GM18517 (cell line): ENCODE results near the gene CDK5.

Experiments
- ATAC-seq: cut with Tn5 transposase; IDR thresholded peaks from one replicate; pipeline ENCODE4 v1.9.1; 2021; ENCODE audit warnings: mild to moderate bottlenecking, moderate library complexity; ENCODE audit not compliant: unreplicated experiment

Gene CDK5

DNA sequence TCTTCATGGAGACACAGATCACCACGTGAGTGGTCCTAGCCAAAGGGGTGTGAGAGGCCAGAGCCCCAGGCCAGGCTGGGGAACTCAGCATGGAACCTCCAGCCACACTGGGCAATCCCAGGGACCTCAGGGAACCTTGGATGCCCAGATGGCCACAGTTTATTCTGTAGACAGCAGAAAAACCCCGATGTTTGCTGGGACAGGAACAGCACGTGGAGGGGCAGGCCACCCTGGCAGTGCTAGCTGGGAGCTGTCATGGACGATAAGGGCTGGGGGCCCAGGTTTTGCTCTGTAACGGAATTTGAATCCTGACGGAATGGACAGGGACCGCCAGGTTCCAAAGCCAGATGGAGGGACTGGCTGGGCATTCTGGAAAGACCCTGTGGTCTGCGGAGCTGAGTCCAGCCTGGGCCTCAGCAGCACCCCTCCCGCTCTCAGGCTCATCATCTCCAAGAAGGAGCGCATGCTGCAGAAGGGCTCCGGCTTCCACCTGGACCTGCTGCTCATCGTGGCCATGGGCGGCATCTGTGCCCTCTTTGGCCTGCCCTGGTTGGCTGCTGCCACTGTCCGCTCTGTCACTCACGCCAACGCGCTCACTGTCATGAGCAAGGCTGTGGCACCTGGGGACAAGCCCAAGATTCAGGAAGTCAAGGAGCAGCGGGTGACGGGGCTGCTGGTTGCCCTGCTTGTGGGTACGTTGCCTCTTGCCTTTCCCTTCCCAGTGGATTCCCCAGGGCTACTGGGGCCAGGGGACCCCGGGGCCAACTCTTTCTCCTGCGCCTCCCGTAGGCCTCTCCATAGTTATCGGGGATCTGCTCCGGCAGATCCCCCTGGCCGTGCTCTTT is 17.3 kb upstream of the CDK5 start:
- ATAC-seq = no peak

DNA sequence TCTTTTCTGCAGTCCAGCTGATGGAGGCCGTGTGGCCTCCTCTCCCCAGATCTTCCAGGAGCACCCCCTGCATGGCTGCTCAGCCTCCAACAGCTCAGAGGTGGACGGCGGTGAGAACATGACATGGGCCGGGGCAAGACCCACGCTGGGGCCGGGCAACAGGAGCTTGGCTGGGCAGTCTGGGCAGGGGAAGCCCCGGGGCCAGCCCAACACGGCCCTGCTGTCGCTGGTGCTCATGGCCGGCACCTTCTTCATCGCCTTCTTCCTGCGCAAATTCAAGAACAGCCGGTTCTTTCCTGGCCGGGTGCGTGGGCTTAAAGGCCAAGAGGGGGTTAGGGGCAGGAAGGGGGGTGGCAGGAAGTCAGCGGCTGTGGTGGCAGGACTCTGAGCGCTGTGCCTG is 16.3 kb upstream of the CDK5 start:
- ATAC-seq = no peak

DNA sequence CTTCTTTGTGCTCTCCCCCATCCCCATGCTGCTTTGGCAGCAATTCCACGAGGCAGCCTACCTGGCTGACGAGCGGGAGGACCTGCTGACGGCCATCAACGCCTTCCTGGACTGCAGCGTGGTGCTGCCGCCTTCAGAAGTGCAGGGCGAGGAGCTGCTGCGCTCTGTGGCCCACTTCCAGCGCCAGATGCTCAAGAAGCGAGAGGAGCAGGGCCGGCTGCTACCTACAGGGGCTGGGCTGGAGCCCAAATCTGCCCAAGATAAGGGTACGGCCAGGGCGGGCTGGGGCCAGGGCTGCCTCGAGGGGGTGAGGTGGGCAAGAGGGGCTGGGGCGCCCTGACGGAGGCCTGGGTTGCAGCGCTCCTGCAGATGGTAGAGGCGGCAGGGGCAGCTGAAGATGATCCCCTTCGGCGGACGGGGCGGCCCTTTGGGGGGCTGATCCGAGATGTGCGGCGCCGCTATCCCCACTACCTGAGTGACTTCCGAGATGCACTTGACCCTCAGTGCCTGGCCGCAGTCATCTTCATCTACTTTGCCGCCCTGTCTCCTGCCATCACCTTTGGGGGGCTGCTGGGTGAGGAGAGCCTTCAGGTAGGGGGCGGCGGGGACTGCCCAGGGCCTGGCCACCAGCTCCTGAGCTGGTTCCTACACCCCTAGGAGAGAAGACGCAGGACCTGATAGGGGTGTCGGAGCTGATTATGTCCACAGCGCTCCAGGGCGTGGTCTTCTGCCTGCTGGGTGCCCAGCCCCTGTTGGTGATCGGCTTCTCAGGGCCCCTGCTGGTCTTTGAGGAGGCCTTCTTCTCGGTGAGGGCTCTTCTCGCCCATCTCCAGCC is 13.6 kb upstream of the CDK5 start:
- no peak for ATAC-seq

DNA sequence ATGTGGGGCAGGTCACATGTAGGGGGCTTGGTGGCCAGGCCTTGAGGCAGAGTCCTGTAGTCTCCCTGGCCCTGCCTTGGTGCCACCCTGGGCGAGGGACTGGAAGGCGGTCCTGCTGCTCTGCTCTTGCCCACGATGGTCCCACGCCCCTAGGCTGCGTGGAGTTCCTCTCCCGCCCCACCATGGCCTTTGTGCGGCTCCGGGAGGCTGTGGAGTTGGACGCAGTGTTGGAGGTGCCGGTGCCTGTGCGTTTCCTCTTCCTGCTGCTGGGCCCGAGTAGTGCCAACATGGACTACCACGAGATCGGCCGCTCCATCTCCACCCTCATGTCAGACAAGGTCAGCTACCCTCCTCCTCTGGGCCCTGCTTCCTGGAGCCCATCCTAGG is 12.9 kb upstream of the CDK5 start:
- no peak for ATAC-seq

DNA sequence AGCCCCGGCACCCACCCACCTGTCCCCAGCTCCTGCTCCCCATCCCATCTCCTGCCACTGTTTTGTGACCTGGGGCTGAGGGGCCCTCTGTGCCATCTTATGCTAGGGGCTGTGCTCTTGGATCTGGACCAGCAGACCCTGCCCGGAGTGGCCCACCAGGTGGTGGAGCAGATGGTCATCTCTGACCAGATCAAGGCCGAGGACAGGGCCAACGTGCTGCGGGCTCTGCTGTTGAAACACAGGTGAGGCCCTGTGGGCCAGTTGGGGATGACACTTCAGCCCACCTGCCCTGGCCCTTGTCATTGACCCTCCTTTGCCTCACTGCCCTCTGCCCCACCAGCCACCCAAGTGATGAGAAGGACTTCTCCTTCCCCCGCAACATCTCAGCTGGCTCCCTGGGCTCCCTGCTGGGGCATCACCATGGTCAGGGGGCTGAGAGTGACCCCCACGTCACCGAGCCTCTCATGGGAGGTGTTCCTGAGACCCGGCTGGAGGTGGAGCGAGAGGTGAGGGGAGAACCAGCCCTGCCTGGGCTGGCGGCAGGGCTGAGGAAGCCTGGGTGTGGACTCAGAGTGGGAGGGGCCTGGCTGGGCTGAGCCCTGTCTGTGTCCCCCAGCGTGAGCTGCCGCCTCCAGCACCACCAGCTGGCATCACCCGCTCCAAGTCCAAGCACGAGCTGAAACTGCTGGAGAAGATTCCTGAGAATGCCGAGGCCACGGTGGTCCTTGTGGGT is 12.3 kb upstream of the CDK5 start:
- no peak for ATAC-seq

DNA sequence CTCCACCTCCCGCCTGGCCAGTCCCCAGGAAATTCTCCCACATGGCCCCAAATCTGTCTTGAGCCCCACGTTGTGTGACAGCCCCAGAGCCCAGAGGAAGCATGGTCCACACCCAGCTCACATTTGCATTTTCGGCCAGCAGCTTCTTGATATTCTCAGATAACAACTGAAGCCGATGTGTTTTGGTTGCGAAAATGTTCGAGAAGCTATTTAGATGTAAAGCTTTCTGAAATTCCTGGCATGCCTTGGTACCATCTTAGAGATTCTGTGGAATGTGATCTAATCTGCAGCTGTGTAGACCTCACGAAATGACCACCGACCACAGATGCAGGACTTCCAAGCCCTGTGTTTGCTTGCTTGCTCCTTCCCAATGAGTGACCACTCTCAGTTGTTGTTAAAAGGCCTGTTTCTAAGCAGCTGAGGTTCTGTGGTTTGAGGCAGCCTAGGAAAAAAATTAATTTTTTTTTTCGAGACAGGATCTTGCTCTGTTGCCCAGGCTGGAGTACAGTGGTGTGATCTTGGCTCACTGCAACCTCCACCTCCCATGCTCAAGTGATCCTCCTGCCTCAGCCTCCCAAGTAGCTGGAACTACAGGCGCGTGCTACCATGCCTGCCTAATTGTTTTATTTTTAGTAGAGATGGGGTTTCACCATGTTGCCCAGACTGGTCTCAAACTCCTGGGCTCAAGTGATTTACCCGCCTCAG is 10.5 kb upstream of the CDK5 start:
- ATAC-seq = no peak

DNA sequence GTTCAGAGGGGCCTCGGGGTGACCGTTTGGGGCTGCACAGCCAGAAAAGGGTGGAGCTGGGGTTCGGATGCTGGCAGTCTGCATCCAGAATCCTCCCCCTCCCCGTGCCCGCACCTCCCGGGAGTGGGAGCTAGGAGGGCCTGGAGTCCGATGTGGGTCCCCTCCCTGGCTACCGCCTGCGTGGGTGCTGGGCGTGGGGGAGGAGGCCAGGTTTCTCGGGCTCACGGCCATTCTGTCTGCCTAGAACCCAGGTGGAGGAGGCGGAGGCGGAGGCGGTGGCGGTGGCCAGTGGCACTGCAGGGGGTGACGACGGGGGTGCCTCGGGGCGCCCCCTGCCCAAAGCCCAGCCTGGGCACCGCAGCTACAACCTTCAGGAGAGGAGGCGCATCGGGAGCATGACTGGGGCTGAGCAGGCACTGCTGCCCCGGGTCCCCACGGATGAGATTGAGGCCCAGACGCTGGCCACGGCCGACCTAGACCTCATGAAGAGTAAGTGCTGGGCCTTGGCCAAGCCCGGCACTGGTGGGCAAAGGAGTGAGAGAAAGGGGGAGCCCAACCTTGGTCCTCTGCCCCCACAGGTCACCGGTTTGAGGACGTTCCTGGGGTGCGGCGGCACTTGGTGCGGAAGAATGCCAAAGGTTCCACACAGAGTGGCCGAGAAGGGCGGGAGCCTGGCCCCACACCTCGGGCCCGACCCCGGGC is 8.7 kb upstream of the CDK5 start:
- ATAC-seq = no peak

DNA sequence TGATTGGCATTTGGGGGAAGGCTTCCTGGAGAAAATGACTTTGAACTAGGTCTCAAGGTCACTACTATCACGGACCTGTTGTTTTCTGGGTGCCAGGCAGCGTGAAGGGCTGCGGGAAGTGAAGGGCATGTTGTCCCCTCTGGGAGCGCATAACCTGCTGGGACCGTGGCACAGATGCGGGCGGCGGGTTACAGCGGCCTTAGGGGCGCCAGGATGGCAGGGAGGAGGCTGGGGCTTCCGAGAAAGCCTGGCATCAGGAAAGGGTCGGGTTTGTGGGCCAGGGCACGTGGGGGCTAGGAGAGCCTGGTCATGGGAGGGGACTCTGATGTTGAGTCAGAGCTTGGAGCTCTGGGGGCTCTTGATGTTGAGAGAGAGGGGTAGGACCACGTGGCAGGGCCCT is 7.8 kb upstream of the CDK5 start:
- no peak for ATAC-seq

DNA sequence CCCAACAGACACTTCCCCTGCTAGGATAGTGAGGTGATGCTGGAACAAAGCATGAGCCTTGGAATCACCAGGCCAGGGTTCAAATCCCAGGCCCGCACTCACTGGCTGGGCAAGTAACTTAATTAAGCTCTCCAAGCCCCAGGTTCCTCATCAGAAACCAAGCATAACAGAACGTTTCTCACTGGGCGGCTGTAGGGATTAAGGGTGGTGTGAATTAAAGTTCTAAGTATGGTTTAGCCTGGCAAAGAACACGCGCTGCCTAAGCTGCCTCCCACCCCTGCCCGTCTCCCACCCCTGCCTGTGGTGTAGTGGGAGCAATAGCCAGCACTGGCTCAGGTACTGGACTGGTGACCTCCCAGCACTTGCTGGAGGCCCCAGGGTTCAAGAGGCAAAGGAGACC is 7.3 kb upstream of the CDK5 start:
- no peak for ATAC-seq

DNA sequence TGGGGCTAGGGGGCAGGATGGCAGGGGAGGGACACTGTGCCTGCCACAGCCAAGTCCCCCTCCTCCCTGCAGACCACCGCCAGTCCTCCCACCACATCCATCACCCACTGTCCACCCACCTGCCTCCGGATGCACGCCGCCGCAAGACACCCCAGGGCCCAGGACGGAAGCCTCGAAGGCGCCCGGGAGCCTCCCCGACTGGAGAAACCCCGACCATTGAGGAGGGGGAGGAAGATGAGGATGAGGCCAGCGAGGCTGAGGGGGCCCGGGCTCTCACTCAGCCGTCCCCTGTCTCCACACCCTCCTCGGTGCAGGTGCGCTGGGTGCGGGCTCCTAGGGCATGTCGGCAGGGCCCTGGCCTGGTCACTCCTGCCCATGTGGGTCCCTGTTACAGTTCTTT is 6.8 kb upstream of the CDK5 start:
- ATAC-seq = no peak

DNA sequence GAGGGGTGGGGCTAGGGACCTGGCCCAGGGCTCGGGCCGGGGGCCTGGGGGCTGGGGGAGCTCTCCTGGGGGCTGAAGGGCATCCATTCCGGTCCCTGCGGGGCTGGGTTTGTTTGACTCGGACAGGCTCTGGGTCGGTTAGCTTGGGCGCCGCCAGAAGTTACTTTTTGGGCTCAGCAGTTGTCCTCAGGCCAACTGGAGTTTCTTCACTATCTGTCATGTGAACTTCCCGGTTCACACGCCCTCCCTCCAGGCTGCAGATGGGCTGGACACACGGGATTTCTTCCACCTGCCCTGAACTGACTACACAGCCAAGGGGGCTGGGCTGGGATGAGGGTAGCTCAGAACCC is 5.5 kb upstream of the CDK5 start:
- no peak for ATAC-seq

DNA sequence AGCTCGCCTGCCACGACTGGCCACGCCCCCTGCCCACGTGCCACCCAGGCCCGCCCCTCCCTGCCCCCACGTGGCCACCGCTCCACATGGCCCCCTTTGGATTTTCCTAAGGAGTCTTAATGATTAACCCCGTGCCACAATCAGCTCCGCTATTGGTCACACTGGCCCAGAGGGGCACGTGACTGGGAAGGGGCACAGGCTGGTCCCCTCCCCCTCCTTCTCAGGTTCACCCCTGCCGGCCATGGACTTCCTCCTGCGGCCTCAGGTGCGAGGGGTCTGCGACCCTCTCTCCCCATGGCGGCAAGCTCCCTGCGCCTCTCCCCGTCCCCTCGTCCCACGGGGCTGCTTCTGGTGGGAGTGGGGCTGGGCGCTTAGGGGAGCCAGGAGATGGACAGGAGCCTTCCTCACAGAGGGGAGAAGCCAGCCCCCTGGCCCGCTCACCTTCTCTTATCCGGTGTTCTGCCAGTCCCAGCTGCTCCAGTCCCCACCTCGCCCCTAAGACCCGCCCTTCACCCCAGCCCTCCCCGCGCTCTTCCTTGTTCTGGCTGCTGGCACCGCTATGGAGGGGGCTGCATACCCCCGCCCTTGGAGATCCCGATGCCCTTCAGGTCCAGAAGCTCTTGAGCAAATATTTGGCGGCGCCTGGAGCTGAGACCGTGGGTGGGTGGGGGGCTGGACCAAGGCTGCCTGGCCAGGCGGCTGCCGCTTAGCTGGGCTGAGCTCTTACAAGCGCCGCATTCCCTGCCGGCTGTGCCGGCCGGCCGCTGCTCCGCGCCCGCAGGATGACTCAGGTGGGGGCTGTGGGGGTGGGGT is 4.9 kb upstream of the CDK5 start:
- no peak for ATAC-seq

DNA sequence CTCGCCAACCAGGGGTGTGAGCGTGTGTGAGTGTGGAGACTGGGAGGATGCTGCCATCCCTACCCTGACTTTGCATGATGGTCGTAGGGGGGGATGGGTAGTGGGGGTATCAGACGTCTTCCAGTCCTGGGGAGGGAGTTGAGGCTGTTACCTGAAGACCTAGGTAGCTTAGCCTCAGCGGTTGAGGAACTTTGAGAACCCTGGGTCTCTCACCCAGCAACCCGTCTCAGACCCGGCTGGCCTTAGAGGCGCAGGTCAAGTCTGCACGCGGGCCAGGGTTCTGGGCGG is 4.4 kb upstream of the CDK5 start:
- no peak for ATAC-seq

DNA sequence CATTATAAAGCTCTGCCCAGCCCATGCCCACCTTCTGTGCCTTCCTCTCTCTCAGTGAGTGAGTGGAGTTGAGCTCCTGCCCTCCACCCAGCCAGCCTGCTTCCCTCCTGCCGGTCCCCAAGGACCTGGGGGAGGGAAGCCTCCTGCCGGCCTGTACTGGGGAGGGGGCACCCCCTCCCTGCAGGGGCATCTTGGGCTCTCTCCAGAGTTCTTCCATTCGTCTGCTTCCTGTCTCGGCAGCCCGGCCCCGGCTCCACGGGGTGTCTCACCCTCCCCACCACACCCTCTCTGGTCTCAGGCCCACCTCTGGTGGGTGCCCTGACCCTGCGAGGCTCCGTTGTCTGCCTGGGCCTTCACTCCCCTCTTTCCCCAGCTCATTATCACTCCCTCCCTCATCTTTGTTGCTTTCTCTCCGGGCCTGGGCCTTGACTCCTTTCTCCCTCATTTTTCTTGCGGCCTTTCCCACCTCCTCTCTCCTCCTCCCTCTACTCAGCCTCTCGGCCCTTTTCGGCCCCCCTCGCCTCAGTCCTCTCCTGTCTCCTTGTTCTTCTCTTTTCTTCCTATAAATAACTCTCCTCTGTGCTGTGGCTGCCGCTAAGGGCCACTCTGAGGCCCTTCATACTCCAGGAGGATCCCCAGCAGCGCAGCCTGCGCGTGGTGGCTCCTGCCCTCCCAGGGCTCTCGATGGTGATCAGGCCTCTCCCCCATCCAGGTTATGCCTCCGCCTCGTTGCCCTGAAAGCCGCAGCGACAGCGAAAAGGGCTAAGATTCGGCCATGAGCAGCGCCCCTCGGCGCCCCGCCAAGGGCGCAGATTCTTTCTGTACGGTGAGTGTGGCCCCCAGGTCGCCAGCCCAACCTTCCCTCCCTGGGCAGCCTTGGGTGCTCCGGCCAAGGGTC is 3.8 kb upstream of the CDK5 start:
- no peak for ATAC-seq

DNA sequence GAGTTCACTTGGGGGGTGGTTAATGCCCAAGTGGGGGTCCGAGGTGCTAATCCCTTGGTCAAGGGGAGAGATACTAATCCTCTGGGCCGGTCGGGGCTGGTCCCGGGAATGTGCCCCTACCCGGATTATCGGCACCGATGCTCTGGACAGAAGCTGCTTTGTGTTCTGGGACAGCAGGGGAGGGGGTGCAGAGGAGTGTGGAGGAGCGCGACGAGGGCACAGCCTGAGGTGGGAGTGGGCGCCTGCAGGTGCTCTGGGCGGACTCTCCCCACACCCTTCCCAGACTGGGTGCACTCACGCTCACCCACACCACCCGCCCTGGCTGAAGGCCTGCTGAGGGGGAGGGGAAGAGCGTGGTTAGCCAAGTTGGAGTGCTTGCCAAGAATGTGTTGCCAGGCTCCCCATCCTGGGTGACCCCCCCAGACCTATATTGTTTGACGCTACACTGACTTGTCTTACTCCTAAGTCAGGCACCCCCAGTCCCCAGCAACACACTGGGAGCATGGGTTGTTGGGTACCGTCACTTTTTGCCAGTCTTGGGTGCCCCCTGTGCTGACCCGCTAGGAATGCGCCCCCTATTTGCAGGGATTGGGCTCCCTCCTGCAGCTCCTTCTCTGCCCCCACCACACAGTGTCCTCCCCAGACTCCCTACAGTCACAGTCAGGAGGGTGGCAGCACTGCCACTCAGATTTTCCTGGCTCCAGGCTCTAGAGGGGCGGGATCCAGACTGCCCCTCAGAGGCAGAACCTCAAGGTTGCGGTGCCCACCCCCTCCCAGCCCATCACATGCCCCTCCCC is 2.9 kb upstream of the CDK5 start:
- ATAC-seq = no peak

DNA sequence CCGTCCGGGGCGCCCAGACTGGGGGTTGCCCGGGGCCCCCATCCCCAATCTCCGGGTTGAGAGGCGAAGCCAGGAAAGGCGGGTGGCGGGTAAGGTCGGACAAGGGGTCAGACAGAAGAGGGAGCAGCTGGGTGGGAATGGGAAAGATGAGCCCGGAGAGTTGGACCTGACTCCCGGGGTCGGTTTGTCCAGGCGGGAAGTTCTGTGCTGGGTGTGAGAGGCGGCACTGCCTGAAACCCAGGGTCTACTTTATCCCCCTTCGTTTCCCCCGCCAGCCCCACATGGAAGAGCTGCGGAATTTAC is 2.4 kb upstream of the CDK5 start:
- no peak for ATAC-seq

DNA sequence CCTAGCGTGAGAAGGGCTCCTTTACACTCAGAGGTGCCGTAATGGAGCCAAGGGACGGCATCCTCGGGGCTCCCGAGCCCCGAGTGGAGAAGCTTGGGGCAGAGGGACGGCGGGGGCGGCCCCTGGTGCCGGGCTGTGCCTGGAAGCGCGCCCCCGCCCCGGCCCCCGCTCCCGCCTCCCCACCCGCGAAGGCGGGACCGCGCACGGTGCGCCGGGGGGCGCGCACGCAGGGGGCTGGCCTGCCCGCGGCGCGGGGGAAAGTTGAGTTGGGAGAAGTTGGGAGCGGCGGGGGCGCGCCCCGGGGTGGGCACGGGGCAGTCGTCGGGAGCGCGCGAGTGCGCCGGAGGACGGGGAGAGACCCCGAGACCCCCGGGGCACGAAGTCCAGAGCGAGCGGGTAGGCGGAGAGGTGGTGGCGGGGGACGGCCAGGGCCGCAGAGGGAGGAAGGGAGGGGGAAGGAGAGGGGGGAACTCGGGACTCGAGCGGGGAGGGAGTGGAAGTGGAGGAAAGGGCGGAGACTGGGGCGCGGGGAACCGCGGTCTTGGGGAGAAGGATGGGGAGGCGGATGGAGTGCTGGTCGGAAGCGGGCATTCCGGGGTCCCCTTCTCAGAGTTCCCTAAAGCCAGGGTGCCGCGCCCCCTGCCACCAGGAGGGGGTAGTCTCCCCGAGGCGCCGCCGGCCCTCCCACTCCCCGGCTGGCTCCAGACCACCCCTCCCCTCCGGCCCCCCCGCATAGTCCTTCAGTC is 1.8 kb upstream of the CDK5 start, which contains the start of gene SLC4A2:
TSS of gene SLC4A2 (plus strand) at position 223 of the 746 bp plus-strand sequence. CDS start 2,399 bp downstream, outside the sequence.
- ATAC-seq = no peak
